Measurements from ENCODE around the gene WDR11. TPM values are rescaled to one million over a fixed set of nuclear protein-coding genes. Genes with fewer than 3 reads are reported as not detected.
"Not testable (repeated sequence)": the region's sequence is repeated elsewhere in the genome, so short reads cannot be mapped to it uniquely, and the experiment has no call there.

The WDR11 gene
- total RNA-seq, 1 donor from 2014 or later = 53.1 TPM

GRCh38 chr10:120891365-120891764 is 40.2 kb downstream of the WDR11 start:
- intact Hi-C loops (cut with micrococcal nuclease) = no loop called here
- peaks cover 37% of the 10 kb centered on the region for H3K36me3 Mint-ChIP-seq (ENCODE audit: low read depth)
- no peaks in the 10 kb centered on the region for H3K27me3 Mint-ChIP-seq (ENCODE audit: insufficient read depth)
- no peaks in the 10 kb centered on the region for H3K9me3 Mint-ChIP-seq
- H3K4me1 Mint-ChIP-seq (ENCODE audit: low read depth) = no peaks in the 10 kb centered on the region
- no peak overlapping the region for H3K4me3 Mint-ChIP-seq
- no peak for DNase-seq (ENCODE audit: low spot score)
- no peak overlapping the region for H3K27ac Mint-ChIP-seq

DNA sequence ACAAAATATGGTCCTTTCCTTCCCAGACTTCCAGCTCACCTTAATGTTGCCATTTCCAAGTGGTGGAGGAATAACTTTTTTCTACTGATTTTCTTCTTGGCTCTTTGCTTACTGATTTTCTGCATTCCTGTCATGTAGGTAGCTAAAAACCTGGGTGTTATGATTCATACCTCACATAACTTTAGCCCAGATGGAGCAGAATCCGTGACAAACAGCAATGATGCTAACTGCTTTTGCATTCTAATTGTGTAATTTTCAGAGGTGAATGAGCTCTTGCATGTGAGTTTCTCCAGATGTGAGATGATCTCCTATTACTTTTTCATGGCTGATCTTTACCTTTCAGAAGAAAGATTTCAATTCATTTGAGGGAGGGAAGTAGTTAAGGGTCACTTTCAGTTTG is 43.4 kb downstream of the WDR11 start:
- Mint-ChIP-seq H3K36me3 (ENCODE audit: low read depth) (peaks cover 30% of the 10 kb centered on the region), H3K4me3 (no peak overlapping the region), H3K27me3 (ENCODE audit: insufficient read depth) (no peaks in the 10 kb centered on the region), H3K4me1 (ENCODE audit: low read depth) (no peaks in the 10 kb centered on the region), H3K9me3 (no peaks in the 10 kb centered on the region), H3K27ac (no peak overlapping the region)
- intact Hi-C loops (cut with micrococcal nuclease) = no loop called here
- no peak for DNase-seq (ENCODE audit: low spot score)

- Mint-ChIP-seq H3K9me3 (no peaks in the 10 kb centered on the region), H3K27ac (no peak overlapping the region), H3K27me3 (ENCODE audit: insufficient read depth) (no peaks in the 10 kb centered on the region), H3K36me3 (ENCODE audit: low read depth) (peaks cover 24% of the 10 kb centered on the region), H3K4me3 (no peak overlapping the region), H3K4me1 (ENCODE audit: low read depth) (no peaks in the 10 kb centered on the region)
- no peak for DNase-seq (ENCODE audit: low spot score)
- intact Hi-C loops (cut with micrococcal nuclease) = no loop called here
Observed at GRCh38 chr10:120897343-120897742, 46.2 kb downstream of the WDR11 start.

- intact Hi-C loops (cut with micrococcal nuclease) = no loop called here
- no peak for DNase-seq (ENCODE audit: low spot score)
- H3K9me3 Mint-ChIP-seq = peaks cover 3% of the 10 kb centered on the region
- H3K36me3 Mint-ChIP-seq (ENCODE audit: low read depth) = peaks cover 63% of the 10 kb centered on the region
- no peaks in the 10 kb centered on the region for H3K27me3 Mint-ChIP-seq (ENCODE audit: insufficient read depth)
- no peak overlapping the region for H3K4me3 Mint-ChIP-seq
- H3K4me1 Mint-ChIP-seq (ENCODE audit: low read depth) = no peaks in the 10 kb centered on the region
- H3K27ac Mint-ChIP-seq = no peak overlapping the region
Observed at GRCh38 chr10:120905268-120905667, 54.1 kb downstream of the WDR11 start.

DNA sequence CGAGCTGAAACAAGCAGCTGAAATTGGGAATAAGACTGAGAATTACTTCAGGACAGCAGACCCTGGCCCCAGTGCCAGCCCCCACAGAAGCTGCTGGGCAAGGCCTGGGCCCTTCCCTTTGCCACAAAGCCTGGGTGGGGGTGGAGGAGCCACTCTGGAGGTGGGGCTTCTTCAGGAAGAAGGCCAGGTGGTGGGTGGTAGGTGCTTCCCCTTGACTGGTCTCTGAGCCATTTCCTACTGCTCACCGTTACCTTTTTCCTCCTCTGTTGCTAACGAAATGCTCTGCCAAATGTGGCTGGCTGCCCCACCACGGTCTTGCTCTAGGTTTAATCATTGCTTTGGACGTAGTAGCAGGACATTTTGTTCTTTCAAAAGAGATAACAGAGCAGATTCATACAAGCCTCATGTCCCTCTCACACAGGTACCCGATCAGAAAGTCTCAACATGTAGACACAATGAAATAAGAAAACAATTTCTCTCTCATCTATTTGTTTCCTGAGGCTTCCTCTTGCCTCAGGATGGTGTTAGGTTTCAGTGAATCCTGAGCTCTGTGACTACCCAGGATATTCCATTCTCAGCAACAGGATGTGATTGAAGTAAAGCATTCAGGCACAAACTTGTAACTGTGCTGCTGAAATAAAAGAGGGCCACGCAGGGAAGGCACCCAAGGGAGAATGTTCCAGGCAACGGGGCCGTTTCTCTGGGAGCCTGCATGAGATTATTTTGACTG is 66.5 kb downstream of the WDR11 start:
- no peak for DNase-seq (ENCODE audit: low spot score)
- Mint-ChIP-seq H3K4me3 (no peak overlapping the region), H3K9me3 (peaks cover 14% of the 10 kb centered on the region), H3K27me3 (ENCODE audit: insufficient read depth) (no peaks in the 10 kb centered on the region), H3K27ac (no peak overlapping the region), H3K36me3 (ENCODE audit: low read depth) (no peaks in the 10 kb centered on the region), H3K4me1 (ENCODE audit: low read depth) (no peaks in the 10 kb centered on the region)
- intact Hi-C loops (cut with micrococcal nuclease) = no loop called here

GRCh38 chr10:120923886-120924285 is 72.7 kb downstream of the WDR11 start:
- DNase-seq (ENCODE audit: low spot score); H3K36me3 Mint-ChIP-seq (ENCODE audit: low read depth); H3K9me3 Mint-ChIP-seq; H3K27ac Mint-ChIP-seq; H3K27me3 Mint-ChIP-seq (ENCODE audit: insufficient read depth); H3K4me1 Mint-ChIP-seq (ENCODE audit: low read depth); intact Hi-C loops (cut with micrococcal nuclease); H3K4me3 Mint-ChIP-seq: not testable (repeated sequence)

GRCh38 chr10:120926611-120927010 is 75.4 kb downstream of the WDR11 start:
- no peak for DNase-seq (ENCODE audit: low spot score)
- Mint-ChIP-seq H3K4me3 (no peak overlapping the region), H3K9me3 (no peaks in the 10 kb centered on the region), H3K27ac (no peak overlapping the region), H3K4me1 (ENCODE audit: low read depth) (no peaks in the 10 kb centered on the region), H3K36me3 (ENCODE audit: low read depth) (no peaks in the 10 kb centered on the region), H3K27me3 (ENCODE audit: insufficient read depth) (no peaks in the 10 kb centered on the region)
- intact Hi-C loops (cut with micrococcal nuclease) = no loop called here

- Mint-ChIP-seq H3K27me3 (ENCODE audit: insufficient read depth) (no peaks in the 10 kb centered on the region), H3K9me3 (no peaks in the 10 kb centered on the region), H3K4me1 (ENCODE audit: low read depth) (no peaks in the 10 kb centered on the region), H3K4me3 (no peak overlapping the region), H3K36me3 (ENCODE audit: low read depth) (no peaks in the 10 kb centered on the region), H3K27ac (no peak overlapping the region)
- no peak for DNase-seq (ENCODE audit: low spot score)
- intact Hi-C loops (cut with micrococcal nuclease) = no loop called here
Observed at GRCh38 chr10:120927352-120927751, 76.2 kb downstream of the WDR11 start.

DNA sequence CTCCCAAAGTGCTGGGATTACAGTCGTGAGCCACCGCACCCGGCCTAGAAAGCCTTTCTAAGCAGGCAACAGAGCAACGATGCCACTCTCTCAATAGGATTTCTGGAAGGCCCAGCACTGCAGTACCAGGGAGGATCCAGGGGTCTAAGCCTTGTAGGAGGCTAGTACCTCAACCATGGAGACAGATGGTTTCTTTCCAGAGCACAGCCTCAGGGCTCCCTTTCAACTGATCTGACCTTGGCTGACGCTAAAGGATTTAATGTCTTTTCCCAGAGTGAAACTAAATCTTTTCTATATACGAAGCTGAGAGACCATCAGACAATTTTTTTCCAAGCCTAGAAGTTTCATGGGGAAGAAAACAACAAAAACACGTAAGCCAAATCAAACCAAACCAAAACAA is 78.0 kb downstream of the WDR11 start:
- Mint-ChIP-seq H3K27ac (no peak overlapping the region), H3K27me3 (ENCODE audit: insufficient read depth) (no peaks in the 10 kb centered on the region), H3K4me3 (no peak overlapping the region), H3K36me3 (ENCODE audit: low read depth) (no peaks in the 10 kb centered on the region), H3K9me3 (no peaks in the 10 kb centered on the region), H3K4me1 (ENCODE audit: low read depth) (no peaks in the 10 kb centered on the region)
- intact Hi-C loops (cut with micrococcal nuclease) = no loop called here
- DNase-seq (ENCODE audit: low spot score) = no peak

GRCh38 chr10:120931423-120931822 is 80.3 kb downstream of the WDR11 start:
- no peak for DNase-seq (ENCODE audit: low spot score)
- Mint-ChIP-seq H3K27me3 (ENCODE audit: insufficient read depth) (no peaks in the 10 kb centered on the region), H3K4me1 (ENCODE audit: low read depth) (no peaks in the 10 kb centered on the region), H3K27ac (no peak overlapping the region), H3K9me3 (no peaks in the 10 kb centered on the region), H3K36me3 (ENCODE audit: low read depth) (no peaks in the 10 kb centered on the region), H3K4me3 (no peak overlapping the region)
- intact Hi-C loops (cut with micrococcal nuclease) = no loop called here

DNA sequence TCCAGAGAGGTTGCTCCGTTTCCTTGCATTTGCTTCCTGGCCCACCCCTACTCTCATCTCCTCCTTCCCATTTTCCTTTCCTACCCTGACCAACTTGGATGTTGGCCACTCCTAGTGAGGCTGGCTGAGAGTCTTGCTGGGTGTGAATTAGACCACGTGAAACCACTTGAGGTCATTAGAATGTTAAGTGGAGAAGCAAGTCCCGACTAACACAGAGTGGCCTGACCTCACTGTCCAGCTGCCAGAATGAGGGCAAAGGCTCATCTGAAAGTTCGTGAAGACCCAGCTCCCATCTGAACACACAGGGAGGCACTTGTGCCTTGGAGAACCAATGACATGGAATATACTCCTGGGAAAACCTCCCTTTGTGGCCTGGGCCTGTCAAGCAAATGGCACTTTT is 80.8 kb downstream of the WDR11 start:
- Mint-ChIP-seq H3K9me3 (no peaks in the 10 kb centered on the region), H3K27me3 (ENCODE audit: insufficient read depth) (no peaks in the 10 kb centered on the region), H3K36me3 (ENCODE audit: low read depth) (no peaks in the 10 kb centered on the region), H3K4me3 (no peak overlapping the region), H3K27ac (no peak overlapping the region), H3K4me1 (ENCODE audit: low read depth) (no peaks in the 10 kb centered on the region)
- intact Hi-C loops (cut with micrococcal nuclease) = no loop called here
- DNase-seq (ENCODE audit: low spot score) = no peak

DNA sequence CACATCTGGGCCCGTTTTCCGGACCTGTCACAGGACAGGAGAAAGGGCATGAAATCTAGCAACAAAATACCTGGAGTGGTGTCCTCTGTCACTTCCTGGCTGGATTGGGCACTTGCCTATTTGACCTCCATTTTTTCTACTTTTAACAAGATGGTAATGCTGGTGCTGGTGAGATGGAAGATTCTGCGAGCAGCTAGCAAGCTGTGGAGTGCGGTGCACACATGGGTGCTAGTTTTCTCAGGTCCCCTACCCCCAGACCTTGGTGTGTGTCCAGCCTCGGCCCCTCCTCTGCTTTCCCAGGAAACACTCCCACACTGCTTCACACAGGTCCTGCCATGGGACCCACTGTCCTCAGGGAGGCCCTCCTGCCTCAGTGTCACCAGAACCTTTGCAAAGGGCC is 87.7 kb downstream of the WDR11 start:
- H3K4me1 Mint-ChIP-seq (ENCODE audit: low read depth) = peaks cover 6% of the 10 kb centered on the region
- H3K36me3 Mint-ChIP-seq (ENCODE audit: low read depth) = no peaks in the 10 kb centered on the region
- H3K27ac Mint-ChIP-seq = no peak overlapping the region
- no peaks in the 10 kb centered on the region for H3K9me3 Mint-ChIP-seq
- H3K27me3 Mint-ChIP-seq (ENCODE audit: insufficient read depth) = peaks cover 3% of the 10 kb centered on the region
- no peak overlapping the region for H3K4me3 Mint-ChIP-seq
- intact Hi-C loops (cut with micrococcal nuclease) = no loop called here
- DNase-seq (ENCODE audit: low spot score) = no peak

- intact Hi-C loops (cut with micrococcal nuclease) = no loop called here
- no peak overlapping the region for H3K27ac Mint-ChIP-seq
- H3K4me3 Mint-ChIP-seq = no peak overlapping the region
- H3K4me1 Mint-ChIP-seq (ENCODE audit: low read depth) = peaks cover 11% of the 10 kb centered on the region
- DNase-seq (ENCODE audit: low spot score) = no peak
- H3K36me3 Mint-ChIP-seq (ENCODE audit: low read depth) = no peaks in the 10 kb centered on the region
- peaks cover 5% of the 10 kb centered on the region for H3K27me3 Mint-ChIP-seq (ENCODE audit: insufficient read depth)
- no peaks in the 10 kb centered on the region for H3K9me3 Mint-ChIP-seq
Observed at GRCh38 chr10:120940299-120940900, 89.2 kb downstream of the WDR11 start.

DNA sequence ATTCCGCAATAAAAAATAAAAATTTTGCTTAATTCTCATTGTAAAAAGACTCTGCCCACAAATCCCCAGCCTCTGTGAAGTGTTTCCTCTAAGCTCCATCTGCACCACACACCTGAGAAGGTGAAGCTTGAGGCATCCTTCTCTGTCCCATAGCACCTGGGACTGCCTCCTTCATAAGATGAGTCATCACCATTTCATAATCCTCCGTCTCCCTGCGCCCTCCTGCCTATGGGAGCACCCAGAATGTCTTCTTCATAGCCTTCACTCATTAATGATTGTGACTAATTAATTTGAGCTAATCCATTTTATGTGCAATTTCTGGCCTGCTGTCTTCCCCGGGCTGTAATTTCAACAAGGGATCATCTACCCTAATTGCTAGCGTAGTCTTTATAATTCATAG is 90.3 kb downstream of the WDR11 start:
- Mint-ChIP-seq H3K27me3 (ENCODE audit: insufficient read depth) (peaks cover 5% of the 10 kb centered on the region), H3K4me1 (ENCODE audit: low read depth) (peaks cover 13% of the 10 kb centered on the region), H3K27ac (no peak overlapping the region), H3K9me3 (no peaks in the 10 kb centered on the region), H3K4me3 (no peak overlapping the region), H3K36me3 (ENCODE audit: low read depth) (no peaks in the 10 kb centered on the region)
- intact Hi-C loops (cut with micrococcal nuclease) = no loop called here
- no peak for DNase-seq (ENCODE audit: low spot score)

Measured in activated T-helper 1 cell treated with anti-CD3 and anti-CD28 coated beads, Interleukin-12 subunit alpha, Interleukin-12 subunit beta, Interleukin-2, Interleukin-4 antibody, amounts not matched to agents 30 ng/mL and 10 ng/mL and 1 ng/mL, durations not matched to agents 14 hours and 24 hours and 36 hours (primary cell).